ENCODE data around the gene ZSCAN5C. TPM values are rescaled to one million over a fixed set of nuclear protein-coding genes. Genes with fewer than 3 reads are reported as not detected.

ZSCAN5C gene
- total and polyA plus RNA-seq, 7 donors, result not detected

DNA sequence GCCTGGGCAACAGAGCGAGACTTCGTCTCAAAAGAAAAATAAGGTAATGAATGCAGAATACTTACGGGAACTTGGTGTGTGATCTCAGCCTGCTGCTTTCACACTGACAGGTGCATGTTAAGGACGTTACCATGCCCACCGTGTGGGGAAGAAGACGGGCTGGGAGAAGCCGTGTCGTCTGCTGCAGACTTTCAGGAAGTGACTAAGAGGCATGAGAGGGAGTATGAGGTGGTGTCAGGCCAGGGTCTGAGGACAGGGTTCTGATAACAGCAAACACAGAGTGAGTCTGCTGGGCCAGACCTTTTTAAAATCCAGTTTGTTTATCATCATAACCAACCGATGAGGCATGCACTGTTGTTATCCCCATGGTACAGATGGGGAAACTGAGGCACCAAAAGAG, 39.8 kb upstream of the ZSCAN5C start:
- 51 to 73% methylated on average over 9 of the region's 9 CpGs for WGBS, 2 donors
- peaks cover 11 to 40% (median 20%) of the 10 kb centered on the region in 4 donors for H3K36me3 ChIP-seq

DNA sequence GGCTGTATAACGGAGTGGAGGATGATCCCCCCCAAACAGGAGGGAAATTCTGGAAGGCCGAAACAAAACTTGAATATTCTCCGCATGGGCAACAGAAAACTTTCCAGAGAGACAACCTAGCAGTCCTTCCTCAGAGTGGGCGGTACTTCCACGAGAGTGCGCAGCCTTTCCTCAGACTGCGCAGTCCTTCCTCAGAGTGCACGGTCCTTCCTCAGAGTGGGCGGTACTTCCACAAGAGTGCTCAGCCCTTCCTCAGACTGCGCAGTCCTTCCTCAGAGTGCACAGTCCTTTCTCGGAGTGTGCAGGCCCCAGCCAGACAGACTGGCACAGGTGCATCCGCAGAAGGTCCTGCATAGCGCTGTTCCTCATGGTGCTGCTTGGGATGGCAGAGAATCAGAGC, 39.0 kb upstream of the ZSCAN5C start:
- intact Hi-C loops (cut with DNase I), result no loop called here
- 92 to 93% methylated on average over 13 of the region's 13 CpGs for WGBS, 2 donors
- H3K4me1 ChIP-seq, result no peaks in the 10 kb centered on the region
- no peak for DNase-seq
- H3K4me3 ChIP-seq, result no peak overlapping the region
- no peaks in the 10 kb centered on the region for H3K27me3 ChIP-seq
- no peak overlapping the region for H3K27ac ChIP-seq
- TF ChIP-seq POLR2A (IDR thresholded peaks at IDR 0.05) (no peak), EP300 (IDR thresholded peaks at IDR 0.05) (no peak)
- TF ChIP-seq, protein P1, sequence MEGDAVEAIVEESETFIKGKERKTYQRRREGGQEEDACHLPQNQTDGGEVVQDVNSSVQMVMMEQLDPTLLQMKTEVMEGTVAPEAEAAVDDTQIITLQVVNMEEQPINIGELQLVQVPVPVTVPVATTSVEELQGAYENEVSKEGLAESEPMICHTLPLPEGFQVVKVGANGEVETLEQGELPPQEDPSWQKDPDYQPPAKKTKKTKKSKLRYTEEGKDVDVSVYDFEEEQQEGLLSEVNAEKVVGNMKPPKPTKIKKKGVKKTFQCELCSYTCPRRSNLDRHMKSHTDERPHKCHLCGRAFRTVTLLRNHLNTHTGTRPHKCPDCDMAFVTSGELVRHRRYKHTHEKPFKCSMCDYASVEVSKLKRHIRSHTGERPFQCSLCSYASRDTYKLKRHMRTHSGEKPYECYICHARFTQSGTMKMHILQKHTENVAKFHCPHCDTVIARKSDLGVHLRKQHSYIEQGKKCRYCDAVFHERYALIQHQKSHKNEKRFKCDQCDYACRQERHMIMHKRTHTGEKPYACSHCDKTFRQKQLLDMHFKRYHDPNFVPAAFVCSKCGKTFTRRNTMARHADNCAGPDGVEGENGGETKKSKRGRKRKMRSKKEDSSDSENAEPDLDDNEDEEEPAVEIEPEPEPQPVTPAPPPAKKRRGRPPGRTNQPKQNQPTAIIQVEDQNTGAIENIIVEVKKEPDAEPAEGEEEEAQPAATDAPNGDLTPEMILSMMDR (IDR thresholded peaks at IDR 0.05), result no peak
- no peaks in the 10 kb centered on the region for H3K9me3 ChIP-seq
- peaks cover 11 to 40% (median 20%) of the 10 kb centered on the region in 4 donors for H3K36me3 ChIP-seq

More for the DNA sequence above, 39.8 kb upstream of the ZSCAN5C start:
- Histone ChIP-seq H3K4me1 (no peaks in the 10 kb centered on the region), H3K4me3 (no peak overlapping the region), H3K27me3 (no peaks in the 10 kb centered on the region), H3K27ac (no peak overlapping the region), H3K9me3 (no peaks in the 10 kb centered on the region)
- DNase-seq, result no peak
- intact Hi-C loops (cut with DNase I), result no loop called here
- TF ChIP-seq POLR2A (IDR thresholded peaks at IDR 0.05), result no peak
- no peak for TF ChIP-seq EP300 (IDR thresholded peaks at IDR 0.05)
- TF ChIP-seq, protein P1 (IDR thresholded peaks at IDR 0.05), result no peak
- no peak for TF ChIP-seq POLR2AphosphoS5 (IDR thresholded peaks at IDR 0.05)

DNA sequence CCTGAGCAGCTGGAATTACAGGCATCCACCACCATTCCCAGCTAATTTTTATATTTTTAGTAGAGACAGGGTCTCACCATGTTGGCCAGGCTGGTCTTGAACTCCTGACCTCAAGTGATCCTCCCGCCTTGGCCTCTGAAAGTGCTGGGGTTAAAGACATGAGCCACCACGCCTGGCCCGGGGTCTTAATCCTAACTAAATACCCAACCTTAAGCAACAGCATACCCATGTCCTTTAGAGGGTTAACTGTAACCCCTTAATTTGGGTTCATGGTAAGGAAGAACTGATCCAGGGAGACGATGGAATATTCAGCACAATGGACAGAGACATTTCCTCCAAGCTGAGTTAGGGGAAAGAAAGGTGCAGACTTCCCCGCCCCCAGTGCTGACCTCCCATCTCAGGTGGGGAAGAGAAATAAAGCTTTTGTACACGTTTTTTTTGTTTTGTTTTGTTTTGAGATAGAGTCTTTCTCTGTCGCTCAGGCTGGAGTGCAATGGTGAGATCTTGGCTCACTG, 35.0 kb upstream of the ZSCAN5C start:
- Histone ChIP-seq H3K36me3 (peaks cover 0 to under 1% (median 0%) of the 10 kb centered on the region in 4 donors), H3K27me3 (no peaks in the 10 kb centered on the region), H3K4me3 (no peak overlapping the region), H3K27ac (no peak overlapping the region), H3K4me1 (no peaks in the 10 kb centered on the region), H3K9me3 (no peaks in the 10 kb centered on the region)
- intact Hi-C loops (cut with DNase I), result no loop called here
- WGBS, 2 donors, result 50 to 54% methylated on average over 7 of the region's 7 CpGs
- TF ChIP-seq POLR2AphosphoS5 (IDR thresholded peaks at IDR 0.05) (no peak), POLR2A (IDR thresholded peaks at IDR 0.05) (no peak), EP300 (IDR thresholded peaks at IDR 0.05) (no peak)
- TF ChIP-seq, protein P1 (IDR thresholded peaks at IDR 0.05), result no peak
- no peak for DNase-seq

DNA sequence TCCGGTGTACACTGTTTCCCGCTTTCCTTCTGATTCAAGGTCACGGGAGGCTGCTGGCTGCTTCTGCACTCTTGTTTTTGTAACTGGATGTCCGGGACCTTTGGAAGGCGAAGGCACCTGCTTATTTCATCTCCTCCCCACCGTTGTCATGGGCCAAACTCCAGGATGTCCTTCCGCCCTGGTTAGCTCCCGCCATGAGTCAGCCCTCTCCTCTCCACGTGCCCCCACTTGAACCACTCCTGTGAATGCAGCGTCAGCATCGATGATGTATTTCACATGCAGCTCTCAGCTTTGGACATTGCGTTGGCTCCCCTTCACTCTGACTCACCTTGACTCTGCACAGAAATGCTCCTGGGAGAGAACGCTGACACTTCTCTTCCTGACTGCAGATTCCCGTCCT, 31.8 kb upstream of the ZSCAN5C start:
- WGBS, 2 donors, result 75 to 77% methylated on average over 14 of the region's 14 CpGs
- Histone ChIP-seq H3K4me3 (no peak overlapping the region), H3K4me1 (no peaks in the 10 kb centered on the region), H3K36me3 (no peaks in the 10 kb centered on the region), H3K27me3 (peaks cover 0 to 22% (median under 1%) of the 10 kb centered on the region in 3 donors), H3K9me3 (no peaks in the 10 kb centered on the region), H3K27ac (no peak overlapping the region)
- TF ChIP-seq POLR2AphosphoS5 (IDR thresholded peaks at IDR 0.05) (no peak), EP300 (IDR thresholded peaks at IDR 0.05) (no peak), POLR2A (IDR thresholded peaks at IDR 0.05) (no peak)
- TF ChIP-seq, protein P1 (IDR thresholded peaks at IDR 0.05), result no peak
- no peak for DNase-seq
- intact Hi-C loops (cut with DNase I), result loop anchor here (10.0 kb wide), 1 partner anchor 175 kb away; no protein-coding TSS in a partner anchor

DNA sequence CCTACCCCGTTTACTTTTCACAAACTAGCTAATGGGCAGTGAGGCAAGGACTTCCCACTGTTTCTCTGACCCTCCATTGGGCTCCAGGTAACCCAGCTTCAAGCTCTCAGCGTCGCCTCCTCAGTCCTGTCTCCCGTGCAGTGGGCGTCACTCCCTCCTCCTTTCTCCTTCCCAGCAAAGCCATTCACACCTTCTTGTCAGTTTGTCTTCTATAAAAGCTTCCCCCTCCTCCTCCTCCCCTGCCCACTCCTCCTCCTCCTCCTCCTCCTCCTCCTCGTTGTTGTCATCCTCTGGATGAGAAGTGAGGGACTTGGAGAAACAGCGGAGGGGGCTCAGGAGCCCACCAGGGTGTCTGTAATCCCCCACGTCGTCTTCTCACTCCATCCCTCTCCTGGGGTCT, 28.0 kb upstream of the ZSCAN5C start:
- intact Hi-C loops (cut with DNase I), result loop anchor here (10.0 kb wide), 1 partner anchor 171 kb away; no protein-coding TSS in a partner anchor
- Histone ChIP-seq H3K27ac (no peak overlapping the region), H3K9me3 (no peaks in the 10 kb centered on the region), H3K27me3 (peaks cover 0 to 41% (median 6%) of the 10 kb centered on the region in 3 donors), H3K36me3 (no peaks in the 10 kb centered on the region), H3K4me3 (no peak overlapping the region), H3K4me1 (no peaks in the 10 kb centered on the region)
- 33 to 36% methylated on average over 9 of the region's 9 CpGs for WGBS, 2 donors
- TF ChIP-seq POLR2A (IDR thresholded peaks at IDR 0.05) (no peak), EP300 (IDR thresholded peaks at IDR 0.05) (no peak), POLR2AphosphoS5 (IDR thresholded peaks at IDR 0.05) (no peak)
- TF ChIP-seq, protein P1 (IDR thresholded peaks at IDR 0.05), result no peak
- no peak for DNase-seq
